H9 (cell line): ENCODE measurements around the gene AFF1. TPM values are rescaled to one million over a fixed set of nuclear protein-coding genes. Genes with fewer than 3 reads are reported as not detected.
A peak's percentile ranks its signal among the peaks of the same experiment; 100 is the strongest.

Experiments used
- DNase-seq: peaks from one replicate; pipeline ENCODE4 v3.0.0-alpha.2; 2017
- H2AFZ ChIP-seq: one replicate; pipeline ENCODE4 v1.6.1; 2013; ENCODE audit warnings: mild to moderate bottlenecking, low read length, control low read depth, moderate library complexity
- H2AK5ac ChIP-seq: 2 replicates; pipeline ENCODE4 v1.6.1; 2013; ENCODE audit warnings: low read length, control low read depth, mixed read lengths; ENCODE audit not compliant: insufficient read length
- H2BK120ac ChIP-seq: one replicate; pipeline ENCODE4 v1.6.1; 2013; ENCODE audit warnings: low read depth, mild to moderate bottlenecking, low read length, control low read depth, inconsistent platforms; ENCODE audit not compliant: poor library complexity, severe bottlenecking
- H2BK12ac ChIP-seq: 2 replicates; pipeline ENCODE4 v1.6.1; 2013; ENCODE audit warnings: low read length, control low read depth, mixed read lengths, low read depth; ENCODE audit not compliant: insufficient read length
- H2BK15ac ChIP-seq: 2 replicates; pipeline ENCODE4 v1.6.1; 2013; ENCODE audit warnings: low read depth, low read length, control low read depth
- H2BK20ac ChIP-seq: one replicate; pipeline ENCODE4 v1.6.1; 2013; ENCODE audit warnings: low read depth, mild to moderate bottlenecking, low read length, control low read depth, inconsistent platforms; ENCODE audit not compliant: poor library complexity, severe bottlenecking
- H2BK5ac ChIP-seq: 2 replicates; pipeline ENCODE4 v1.6.1; 2013; ENCODE audit warnings: low read length, control low read depth, mixed read lengths; ENCODE audit not compliant: insufficient read length
- H3K14ac ChIP-seq: 2 replicates; pipeline ENCODE4 v1.6.1; 2013; ENCODE audit warnings: low read length, control low read depth; ENCODE audit not compliant: insufficient read depth
- H3K18ac ChIP-seq: 2 replicates; pipeline ENCODE4 v1.6.1; 2013; ENCODE audit warnings: low read depth, mild to moderate bottlenecking, mixed read lengths, low read length, control low read depth; ENCODE audit not compliant: insufficient read length
- H3K23ac ChIP-seq: 2 replicates; pipeline ENCODE4 v1.6.1; 2013; ENCODE audit warnings: low read length, control low read depth, mixed read lengths, low read depth; ENCODE audit not compliant: insufficient read length
- H3K23me2 ChIP-seq: 2 replicates; pipeline ENCODE4 v1.6.1; 2013; ENCODE audit warnings: low read depth, mild to moderate bottlenecking, mixed read lengths, low read length, control low read depth; ENCODE audit not compliant: insufficient read length, poor library complexity, severe bottlenecking
- H3K27ac ChIP-seq: 2 replicates; pipeline ENCODE4 v1.5.1; 2013; ENCODE audit warnings: low read length, control low read depth, mixed read lengths, low read depth; ENCODE audit not compliant: insufficient read length
- H3K27me3 ChIP-seq: 2 replicates; pipeline ENCODE4 v1.6.1; 2013; ENCODE audit warnings: low read length, control low read depth, inconsistent platforms; ENCODE audit not compliant: insufficient read depth
- H3K4ac ChIP-seq: 2 replicates; pipeline ENCODE4 v1.6.1; 2013; ENCODE audit warnings: low read depth, mild to moderate bottlenecking, control low read depth, inconsistent platforms, low read length, moderate library complexity
- H3K4me1 ChIP-seq: 2 replicates; pipeline ENCODE4 v1.6.1; 2013; ENCODE audit warnings: low read length, control low read depth, inconsistent platforms; ENCODE audit not compliant: insufficient read depth
- H3K4me2 ChIP-seq: 2 replicates; pipeline ENCODE4 v1.6.1; 2013; ENCODE audit warnings: low read length, control low read depth, mixed read lengths; ENCODE audit not compliant: insufficient read length, insufficient read depth
- H3K56ac ChIP-seq: 2 replicates; pipeline ENCODE4 v1.6.1; 2013; ENCODE audit warnings: low read depth, mild to moderate bottlenecking, mixed read lengths, low read length, control low read depth; ENCODE audit not compliant: insufficient read length
- H3K79me1 ChIP-seq: 2 replicates; pipeline ENCODE4 v1.6.1; 2013; ENCODE audit warnings: low read depth, mild to moderate bottlenecking, moderate library complexity, low read length, control low read depth, inconsistent platforms; ENCODE audit not compliant: insufficient read depth, poor library complexity, severe bottlenecking
- H3K79me2 ChIP-seq: 2 replicates; pipeline ENCODE4 v1.6.1; 2013; ENCODE audit warnings: low read length, control low read depth, inconsistent platforms; ENCODE audit not compliant: insufficient read depth
- H3K9ac ChIP-seq: 2 replicates; pipeline ENCODE4 v1.6.1; 2013; ENCODE audit warnings: low read length, control low read depth, mixed read lengths; ENCODE audit not compliant: insufficient read length; ENCODE audit errors: extremely low read depth
- H3K9me3 ChIP-seq: one replicate; pipeline ENCODE4 v1.6.1; 2013; ENCODE audit warnings: low read depth, low read length, inconsistent platforms; ENCODE audit not compliant: control insufficient read depth
- H3T11ph ChIP-seq: one replicate; pipeline ENCODE4 v1.6.1; 2013; ENCODE audit warnings: mild to moderate bottlenecking, low read length, control low read depth, inconsistent platforms
- H4K20me1 ChIP-seq: one replicate; pipeline ENCODE4 v1.6.1; 2013; ENCODE audit not compliant: control insufficient read depth, insufficient read length, insufficient read depth
- H4K5ac ChIP-seq: 2 replicates; pipeline ENCODE4 v1.6.1; 2013; ENCODE audit warnings: low read depth, mild to moderate bottlenecking, mixed read lengths, low read length, control low read depth; ENCODE audit not compliant: insufficient read length
- H4K8ac ChIP-seq: replicated peaks from 2 replicates; pipeline ENCODE4 v1.6.1; 2013; ENCODE audit warnings: low read length, control low read depth, mixed read lengths, low read depth; ENCODE audit not compliant: insufficient read length
- H4K91ac ChIP-seq: 2 replicates; pipeline ENCODE4 v1.6.1; 2013; ENCODE audit warnings: low read depth, mild to moderate bottlenecking, moderate library complexity, mixed read lengths, low read length, control low read depth; ENCODE audit not compliant: insufficient read length
- H3K27ac Mint-ChIP-seq, 3 experiments: 2 replicates in 2 of 3; 3 replicates in 1 of 3; pipeline ENCODE4 v1.8.0; 2020 to 2021; ENCODE audit warnings: mixed read lengths in 3 of 3, mild to moderate bottlenecking in 1 of 3, moderate library complexity in 1 of 3
- H3K27me3 Mint-ChIP-seq: 2 replicates; pipeline ENCODE4 v1.8.0; 2021; ENCODE audit warnings: low read depth, mild to moderate bottlenecking, moderate library complexity, mixed read lengths
- H3K36me3 Mint-ChIP-seq, 3 experiments: 2 replicates in 2 of 3; 3 replicates in 1 of 3; pipeline ENCODE4 v1.8.0; 2020 to 2021; ENCODE audit warnings: low read depth in 3 of 3, mixed read lengths in 3 of 3; ENCODE audit not compliant: insufficient read depth in 1 of 3
- H3K4me1 Mint-ChIP-seq, 2 experiments: 2 replicates each; pipeline ENCODE4 v1.8.0; 2020; ENCODE audit warnings: mixed read lengths in 2 of 2
- H3K4me3 Mint-ChIP-seq, 2 experiments: 2 replicates in 1 of 2; 3 replicates in 1 of 2; pipeline ENCODE4 v1.8.0; 2020 to 2021; ENCODE audit warnings: mild to moderate bottlenecking in 2 of 2, mixed read lengths in 2 of 2, moderate library complexity in 1 of 2
- H3K9me3 Mint-ChIP-seq, 2 experiments: 2 replicates in 1 of 2; 3 replicates in 1 of 2; pipeline ENCODE4 v1.8.0; 2020; ENCODE audit warnings: mild to moderate bottlenecking in 2 of 2, mixed read lengths in 2 of 2, moderate library complexity in 1 of 2
- CTCF ChIP-seq: fragments of 200-600 bp; sonication (generic); conservative IDR thresholded peaks from 3 replicates; pipeline ENCODE4 v1.8.0; 2021; ENCODE audit warnings: antibody characterized with exemption, mild to moderate bottlenecking
- WGBS: extraction: QIAGEN DNeasy Blood & Tissue Kit; methylation state at CpG from one replicate; pipeline ENCODE4 v1.1.7; 2013; ENCODE audit warnings: missing lambda C conversion rate, low lambda C conversion rate, mixed read lengths; ENCODE audit not compliant: insufficient read length; ENCODE audit errors: extremely low coverage; 5-methylcytosine and 5-hydroxymethylcytosine counted together
- total RNA-seq: library from RNA; stranded (reverse); gene quantifications from 2 replicates; pipeline ENCODE4 v1.2.1, GENCODE V29; 2021

AFF1 gene
- total RNA-seq, 1 experiment from 2014 or later = 74.5 TPM

- peaks cover 17 to 18% of the 10 kb centered on the region in 2 experiments for H3K4me1 Mint-ChIP-seq
Measured at GRCh38 chr4:87121341-87122065, 186.7 kb downstream of the AFF1 start.

More at GRCh38 chr4:87121341-87122065, 186.7 kb downstream of the AFF1 start:
- no peak overlapping the region for H2AK5ac ChIP-seq
- H2BK12ac ChIP-seq = no peak overlapping the region
- no peak overlapping the region for H3K56ac ChIP-seq
- peaks cover 3% of the 10 kb centered on the region for H3K23me2 ChIP-seq
- H2AFZ ChIP-seq = no peak overlapping the region
- DNase-seq = no peak
- no peak overlapping the region for H3K4me3 Mint-ChIP-seq
- H3K4me2 ChIP-seq = no peak overlapping the region
- no CpG with 5 or more reads among the region's 4 CpGs for WGBS
- no peak overlapping the region for H3K27ac ChIP-seq
- no peak overlapping the region for H3K14ac ChIP-seq
- no peak overlapping the region for H2BK120ac ChIP-seq
- H4K20me1 ChIP-seq = no peaks in the 10 kb centered on the region
- H3K4ac ChIP-seq = no peak overlapping the region
- no peaks in the 10 kb centered on the region; the same call in 1 of the 2 replicates for H3K4me1 ChIP-seq
- H3K79me1 ChIP-seq = peaks cover 6% of the 10 kb centered on the region
- no peaks in the 10 kb centered on the region; the same call in 1 of the 2 replicates for H3K27me3 Mint-ChIP-seq
- H3K18ac ChIP-seq = no peak overlapping the region
- H3K9me3 Mint-ChIP-seq = no peaks in the 10 kb centered on the region
- H3K9ac ChIP-seq = no peak overlapping the region
- no peak overlapping the region for H2BK5ac ChIP-seq
- H3K36me3 Mint-ChIP-seq = peaks cover 16 to 56% (median 28%) of the 10 kb centered on the region in 3 experiments
- no peak overlapping the region for H2BK15ac ChIP-seq
- H3K9me3 ChIP-seq = no peaks in the 10 kb centered on the region
- no peak for TF ChIP-seq CTCF
- H4K91ac ChIP-seq = no peak overlapping the region
- no peak overlapping the region for H4K5ac ChIP-seq
- H4K8ac ChIP-seq = no peak overlapping the region
- H2BK20ac ChIP-seq = no peak overlapping the region
- H3K79me2 ChIP-seq = peaks cover 2% of the 10 kb centered on the region; the same call in 1 of the 2 replicates
- H3K23ac ChIP-seq = no peak overlapping the region
- H3K27ac Mint-ChIP-seq = peak overlapping the region in 1 of 3 experiments; percentile 54; a peak in 1 of 7 replicates
- H3K27me3 ChIP-seq = no peaks in the 10 kb centered on the region
- no peak overlapping the region for H3T11ph ChIP-seq
